Sigmoid colon (tissue), 4 donors: ENCODE results near the gene KRT78.

Experiments
- CTCF ChIP-seq, 4 experiments: fragments of 450-650 bp in 3 of 4; fragments of 200-600 bp in 1 of 4; IDR thresholded peaks; one replicate each; pipeline ENCODE4 v1.5.1; 2016 to 2019; ENCODE audit warnings: antibody characterized with exemption in 4 of 4, mild to moderate bottlenecking in 3 of 4, moderate library complexity in 2 of 4
- POLR2A ChIP-seq, 2 donors: fragments of 450-650 bp; IDR thresholded peaks; one replicate each; pipeline ENCODE4 v1.6.1; 2016; ENCODE audit warnings: antibody characterized with exemption in 2 of 2, mild to moderate bottlenecking in 2 of 2, moderate library complexity in 2 of 2
- POLR2AphosphoS5 ChIP-seq, 4 donors: sonication (generic); formaldehyde crosslinking; IDR thresholded peaks; one replicate each; pipeline ENCODE4 v1.6.1; 2017; ENCODE audit warnings: antibody characterized with exemption in 4 of 4

- no peak for TF ChIP-seq CTCF (IDR thresholded peaks at IDR 0.05)
- TF ChIP-seq POLR2A (IDR thresholded peaks at IDR 0.05): no peak
- no peak for TF ChIP-seq POLR2AphosphoS5 (IDR thresholded peaks at IDR 0.05)
Measured at GRCh38 chr12:52788192-52788875, 60.5 kb downstream of the KRT78 start.
